Right lobe of liver (tissue), 4 donors: ENCODE measurements around the gene STAT3.

Source experiments
- CTCF ChIP-seq, 4 donors: fragments of 200-600 bp in 3 of 4; fragments of 450-650 bp in 1 of 4; IDR thresholded peaks; one replicate each; pipeline versions ENCODE4 v1.5.1 to v1.8.0; 2016 to 2022; ENCODE audit warnings: antibody characterized with exemption in 4 of 4, mild to moderate bottlenecking in 2 of 4
- POLR2A ChIP-seq: fragments of 450-650 bp; IDR thresholded peaks from one replicate; pipeline ENCODE4 v1.6.1; 2017; ENCODE audit warnings: antibody characterized with exemption, mild to moderate bottlenecking
- donor health status: DM: no; HTN: no; CAD: no.
- donor health status: DM: no; HTN: no; CAD: no.
- donor health status: DM: no; HTN: yes; CAD: no.

- TF ChIP-seq POLR2A: no peak
- TF ChIP-seq CTCF (IDR thresholded peaks at IDR 0.05): no peak
Observed at GRCh38 chr17:42409523-42410318, 21.5 kb upstream of the STAT3 start.
